ENCODE data around the gene OBP2B. TPM values are rescaled to one million over a fixed set of nuclear protein-coding genes. Genes with fewer than 3 reads are reported as not detected.

Gene OBP2B
- polyA plus RNA-seq, 1 donor (not counting 4 experiments of a cell fraction or from before 2014, with no cell fraction given), result not detected

DNA sequence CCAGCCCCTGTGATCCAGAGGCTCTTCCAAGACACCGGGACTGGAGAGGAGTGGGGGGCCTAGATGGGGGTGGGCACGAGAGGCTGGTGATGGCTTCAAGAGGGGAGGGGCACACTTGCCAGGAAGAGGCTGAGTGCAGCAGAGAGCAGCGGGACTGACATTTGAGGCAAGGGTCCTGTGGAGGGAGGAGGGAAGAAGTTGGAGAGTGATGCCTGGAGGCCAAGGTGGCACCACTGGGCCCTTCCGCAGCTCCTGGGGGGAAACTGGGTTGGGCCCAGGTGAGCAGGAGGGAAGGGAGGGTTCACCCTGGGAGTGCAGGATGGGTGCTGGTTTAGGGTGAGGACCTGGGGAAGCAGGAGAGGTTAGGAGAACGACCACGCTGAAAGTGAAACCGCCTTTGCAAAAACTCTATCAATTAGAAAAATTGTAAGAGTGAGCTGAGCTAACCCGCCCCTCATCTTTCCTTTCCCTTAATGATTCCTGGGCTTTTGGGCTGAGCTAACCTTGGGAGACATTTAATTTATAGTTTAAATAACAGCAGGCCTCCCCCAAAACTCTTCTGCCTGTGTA is 39.8 kb upstream of the OBP2B start:
- Histone ChIP-seq H3K9me1 (ENCODE audit: control insufficient read depth, extremely low read depth, insufficient read depth, low read length) (no peaks in the 10 kb centered on the region), H3K27me3 (ENCODE audit: control insufficient read depth, extremely low read depth, insufficient read depth, low read length) (peaks cover 10% of the 10 kb centered on the region), H3K27ac (ENCODE audit: control insufficient read depth, insufficient read depth, low read length) (no peak overlapping the region), H3K4me2 (ENCODE audit: control insufficient read depth, extremely low read depth, insufficient read depth, low read depth, low read length) (no peak overlapping the region), H3K9ac (ENCODE audit: control insufficient read depth, extremely low read depth, insufficient read depth, low read length) (no peak overlapping the region), H3K4me3 (ENCODE audit: control insufficient read depth in 2 of 3, extremely low read depth in 1 of 3, insufficient read depth in 2 of 3, low read depth in 1 of 3, low read length in 3 of 3) (no peak overlapping the region), H4K20me1 (ENCODE audit: control insufficient read depth, extremely low read depth, insufficient read depth, low read length) (no peaks in the 10 kb centered on the region), H3K79me2 (ENCODE audit: control insufficient read depth, insufficient read depth, low read length) (no peaks in the 10 kb centered on the region), H3K4me1 (ENCODE audit: control insufficient read depth, extremely low read depth, insufficient read depth, low read length) (peaks cover 7% of the 10 kb centered on the region), H3K36me3 (ENCODE audit: control insufficient read depth in 2 of 2, extremely low read depth in 1 of 2, insufficient read depth in 2 of 2, low read length in 2 of 2) (no peaks in the 10 kb centered on the region), H2AFZ (ENCODE audit: control insufficient read depth, low read length) (no peak overlapping the region), H3K9me3 (ENCODE audit: control insufficient read depth, low read depth, low read length) (no peaks in the 10 kb centered on the region)
- TF ChIP-seq EZH2 (IDR thresholded peaks at IDR 0.05; ENCODE audit: low read length), result no peak
- TF ChIP-seq, protein P1, sequence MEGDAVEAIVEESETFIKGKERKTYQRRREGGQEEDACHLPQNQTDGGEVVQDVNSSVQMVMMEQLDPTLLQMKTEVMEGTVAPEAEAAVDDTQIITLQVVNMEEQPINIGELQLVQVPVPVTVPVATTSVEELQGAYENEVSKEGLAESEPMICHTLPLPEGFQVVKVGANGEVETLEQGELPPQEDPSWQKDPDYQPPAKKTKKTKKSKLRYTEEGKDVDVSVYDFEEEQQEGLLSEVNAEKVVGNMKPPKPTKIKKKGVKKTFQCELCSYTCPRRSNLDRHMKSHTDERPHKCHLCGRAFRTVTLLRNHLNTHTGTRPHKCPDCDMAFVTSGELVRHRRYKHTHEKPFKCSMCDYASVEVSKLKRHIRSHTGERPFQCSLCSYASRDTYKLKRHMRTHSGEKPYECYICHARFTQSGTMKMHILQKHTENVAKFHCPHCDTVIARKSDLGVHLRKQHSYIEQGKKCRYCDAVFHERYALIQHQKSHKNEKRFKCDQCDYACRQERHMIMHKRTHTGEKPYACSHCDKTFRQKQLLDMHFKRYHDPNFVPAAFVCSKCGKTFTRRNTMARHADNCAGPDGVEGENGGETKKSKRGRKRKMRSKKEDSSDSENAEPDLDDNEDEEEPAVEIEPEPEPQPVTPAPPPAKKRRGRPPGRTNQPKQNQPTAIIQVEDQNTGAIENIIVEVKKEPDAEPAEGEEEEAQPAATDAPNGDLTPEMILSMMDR (optimal IDR thresholded peaks at IDR 0.05 in 1 of 3, IDR thresholded peaks at IDR 0.05 in 1 of 3, conservative IDR thresholded peaks at IDR 0.05 in 1 of 3; ENCODE audit: extremely low read depth in 1 of 3, insufficient read depth in 2 of 3, low read length in 3 of 3), result no peak
- no peak for DNase-seq (ENCODE audit: low read depth, low spot score)
- no peak for FAIRE-seq
- dilution Hi-C loops (cut with MboI; ENCODE audit: extremely low pct_ligation_motif_present, low sequenced_read_pairs), result no loop called here

DNA sequence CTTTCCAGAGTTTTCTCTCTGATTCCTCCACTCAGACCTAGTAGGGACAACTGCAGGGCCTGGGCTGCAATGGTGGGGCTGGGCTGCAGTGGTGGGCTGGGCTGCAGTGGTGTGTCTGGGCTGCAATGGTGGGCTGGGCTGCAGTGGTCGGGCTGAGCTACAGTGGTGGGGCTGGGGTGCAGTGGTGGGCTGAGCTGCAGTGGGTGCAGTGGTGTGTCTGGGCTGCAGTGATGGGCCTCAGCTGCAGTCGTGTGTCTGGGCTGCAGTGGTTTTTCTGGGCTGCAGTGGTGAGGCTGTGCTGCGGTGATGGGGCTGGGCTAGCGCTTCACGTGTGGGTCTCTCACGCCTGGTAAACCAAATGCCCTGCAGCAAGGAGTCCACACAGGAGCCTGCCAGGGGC is 38.6 kb upstream of the OBP2B start:
- no peaks in the 10 kb centered on the region for H4K20me1 ChIP-seq (ENCODE audit: control insufficient read depth, extremely low read depth, insufficient read depth, low read length)
- no peaks in the 10 kb centered on the region for H3K9me1 ChIP-seq (ENCODE audit: control insufficient read depth, extremely low read depth, insufficient read depth, low read length)
- no peak overlapping the region for H3K4me2 ChIP-seq (ENCODE audit: control insufficient read depth, extremely low read depth, insufficient read depth, low read depth, low read length)
- no peak overlapping the region for H3K9ac ChIP-seq (ENCODE audit: control insufficient read depth, extremely low read depth, insufficient read depth, low read length)
- H3K79me2 ChIP-seq (ENCODE audit: control insufficient read depth, insufficient read depth, low read length), result no peaks in the 10 kb centered on the region
- DNase-seq (ENCODE audit: low read depth, low spot score), result no peak
- dilution Hi-C loops (cut with MboI; ENCODE audit: extremely low pct_ligation_motif_present, low sequenced_read_pairs), result no loop called here
- H3K36me3 ChIP-seq (ENCODE audit: control insufficient read depth in 2 of 2, extremely low read depth in 1 of 2, insufficient read depth in 2 of 2, low read length in 2 of 2), result no peaks in the 10 kb centered on the region
- H3K27ac ChIP-seq (ENCODE audit: control insufficient read depth, insufficient read depth, low read length), result no peak overlapping the region
- FAIRE-seq, result no peak
- H3K4me3 ChIP-seq (ENCODE audit: control insufficient read depth in 2 of 3, extremely low read depth in 1 of 3, insufficient read depth in 2 of 3, low read depth in 1 of 3, low read length in 3 of 3), result no peak overlapping the region
- H2AFZ ChIP-seq (ENCODE audit: control insufficient read depth, low read length), result no peak overlapping the region
- peaks cover 10% of the 10 kb centered on the region for H3K27me3 ChIP-seq (ENCODE audit: control insufficient read depth, extremely low read depth, insufficient read depth, low read length)
- TF ChIP-seq, protein P1 (optimal IDR thresholded peaks at IDR 0.05 in 1 of 3, IDR thresholded peaks at IDR 0.05 in 1 of 3, conservative IDR thresholded peaks at IDR 0.05 in 1 of 3; ENCODE audit: extremely low read depth in 1 of 3, insufficient read depth in 2 of 3, low read length in 3 of 3), result no peak
- TF ChIP-seq EZH2 (IDR thresholded peaks at IDR 0.05; ENCODE audit: low read length), result no peak
- no peaks in the 10 kb centered on the region for H3K9me3 ChIP-seq (ENCODE audit: control insufficient read depth, low read depth, low read length)
- H3K4me1 ChIP-seq (ENCODE audit: control insufficient read depth, extremely low read depth, insufficient read depth, low read length), result peaks cover 7% of the 10 kb centered on the region
